22Rv1 (cell line): ENCODE measurements around the gene MRPL17.

Source experiments
- CTCF ChIP-seq: fragments of 450-650 bp; IDR thresholded peaks from 2 replicates; pipeline ENCODE4 v1.5.1; 2017; ENCODE audit warnings: mild to moderate bottlenecking
- ZFX ChIP-seq: fragments of 450-650 bp; IDR thresholded peaks from 2 replicates; pipeline ENCODE4 v1.6.1; 2017; ENCODE audit warnings: antibody characterized with exemption, borderline replicate concordance

DNA sequence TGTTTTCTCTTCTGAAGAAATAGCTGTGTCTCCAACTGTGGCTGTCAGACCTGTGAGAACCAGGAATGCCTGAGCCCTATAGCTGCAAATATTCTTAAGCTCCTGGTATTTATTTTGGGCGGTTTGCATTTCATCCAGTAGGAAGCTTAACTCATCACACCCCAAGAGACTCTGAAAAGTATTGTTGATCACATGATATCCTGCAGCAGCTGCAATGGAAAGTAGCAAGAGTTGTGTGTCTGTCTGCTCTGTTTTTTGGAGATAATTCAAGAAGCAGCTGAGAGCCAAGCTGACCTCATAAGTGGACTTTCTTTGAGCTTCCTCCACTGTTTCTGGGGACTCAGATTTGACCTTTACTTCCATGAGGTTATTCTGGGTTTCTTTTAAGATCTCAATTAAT lies 36.4 kb upstream of the MRPL17 start:
- TF ChIP-seq CTCF (no peak), ZFX (no peak)
